ENCODE data around the gene DPRX.

DNA sequence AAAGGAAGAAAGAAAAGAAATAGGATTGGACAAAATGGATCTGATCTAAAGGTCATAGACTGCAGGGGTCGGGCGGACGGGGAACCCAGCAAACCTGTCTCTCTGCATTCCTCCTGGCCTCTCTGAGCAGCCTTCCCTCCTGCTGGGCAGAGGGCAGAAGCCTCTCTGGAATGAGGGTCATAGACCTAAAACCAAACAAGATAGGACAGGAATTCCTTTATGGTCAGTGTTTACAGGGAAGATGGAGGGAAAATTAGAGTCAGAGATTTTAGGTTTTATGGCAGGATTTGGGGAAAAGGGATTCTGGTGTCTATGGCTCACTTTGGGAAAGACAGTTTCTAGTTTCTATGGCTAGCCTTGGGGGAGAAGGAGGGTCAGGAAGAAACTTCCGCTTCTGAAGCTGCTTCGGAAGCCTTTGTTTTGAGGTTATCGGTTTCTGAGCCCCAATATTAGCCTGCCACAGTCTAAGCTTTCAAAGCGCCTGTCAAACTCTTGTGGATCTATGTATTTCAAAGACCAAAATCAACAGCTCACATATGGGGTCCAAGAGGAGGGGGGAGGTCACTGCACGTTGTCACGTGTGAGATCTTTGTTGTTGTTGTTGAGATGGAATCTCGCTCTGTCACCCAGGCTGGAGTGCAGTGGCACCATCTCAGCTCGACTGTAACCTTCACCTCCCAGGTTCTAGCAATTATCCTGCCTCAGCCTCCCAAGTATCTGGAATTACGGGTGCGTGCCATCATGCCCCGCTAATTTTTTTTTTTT is 18.9 kb upstream of the DPRX start:
- TF ChIP-seq, protein P1, sequence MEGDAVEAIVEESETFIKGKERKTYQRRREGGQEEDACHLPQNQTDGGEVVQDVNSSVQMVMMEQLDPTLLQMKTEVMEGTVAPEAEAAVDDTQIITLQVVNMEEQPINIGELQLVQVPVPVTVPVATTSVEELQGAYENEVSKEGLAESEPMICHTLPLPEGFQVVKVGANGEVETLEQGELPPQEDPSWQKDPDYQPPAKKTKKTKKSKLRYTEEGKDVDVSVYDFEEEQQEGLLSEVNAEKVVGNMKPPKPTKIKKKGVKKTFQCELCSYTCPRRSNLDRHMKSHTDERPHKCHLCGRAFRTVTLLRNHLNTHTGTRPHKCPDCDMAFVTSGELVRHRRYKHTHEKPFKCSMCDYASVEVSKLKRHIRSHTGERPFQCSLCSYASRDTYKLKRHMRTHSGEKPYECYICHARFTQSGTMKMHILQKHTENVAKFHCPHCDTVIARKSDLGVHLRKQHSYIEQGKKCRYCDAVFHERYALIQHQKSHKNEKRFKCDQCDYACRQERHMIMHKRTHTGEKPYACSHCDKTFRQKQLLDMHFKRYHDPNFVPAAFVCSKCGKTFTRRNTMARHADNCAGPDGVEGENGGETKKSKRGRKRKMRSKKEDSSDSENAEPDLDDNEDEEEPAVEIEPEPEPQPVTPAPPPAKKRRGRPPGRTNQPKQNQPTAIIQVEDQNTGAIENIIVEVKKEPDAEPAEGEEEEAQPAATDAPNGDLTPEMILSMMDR (IDR thresholded peaks at IDR 0.05; ENCODE audit: insufficient read depth, low read depth, low read length) = no peak
- no peak for TF ChIP-seq EZH2 (IDR thresholded peaks at IDR 0.05; ENCODE audit: insufficient read depth, low read length)

All from astrocyte (in vitro differentiated cells and primary cell).